OCI-LY7 (cell line): Measurements from ENCODE around the gene BRMS1.

Experiments used
- EZH2phosphoT487 ChIP-seq: fragments of 200-600 bp; sonication (generic); IDR thresholded peaks from 2 replicates; pipeline ENCODE4 v1.6.1; 2018; ENCODE audit warnings: low read depth, borderline replicate concordance, mild to moderate bottlenecking, mixed run types, antibody characterized with exemption, low read length, moderate library complexity, mixed read lengths
- TF ChIP-seq, protein P1 (sequence below): fragments of 200-600 bp; sonication (generic); conservative IDR thresholded peaks from 2 replicates; pipeline ENCODE4 v1.5.1; 2014; ENCODE audit warnings: mild to moderate bottlenecking, antibody characterized with exemption, low read length, moderate library complexity, mixed read lengths

DNA sequence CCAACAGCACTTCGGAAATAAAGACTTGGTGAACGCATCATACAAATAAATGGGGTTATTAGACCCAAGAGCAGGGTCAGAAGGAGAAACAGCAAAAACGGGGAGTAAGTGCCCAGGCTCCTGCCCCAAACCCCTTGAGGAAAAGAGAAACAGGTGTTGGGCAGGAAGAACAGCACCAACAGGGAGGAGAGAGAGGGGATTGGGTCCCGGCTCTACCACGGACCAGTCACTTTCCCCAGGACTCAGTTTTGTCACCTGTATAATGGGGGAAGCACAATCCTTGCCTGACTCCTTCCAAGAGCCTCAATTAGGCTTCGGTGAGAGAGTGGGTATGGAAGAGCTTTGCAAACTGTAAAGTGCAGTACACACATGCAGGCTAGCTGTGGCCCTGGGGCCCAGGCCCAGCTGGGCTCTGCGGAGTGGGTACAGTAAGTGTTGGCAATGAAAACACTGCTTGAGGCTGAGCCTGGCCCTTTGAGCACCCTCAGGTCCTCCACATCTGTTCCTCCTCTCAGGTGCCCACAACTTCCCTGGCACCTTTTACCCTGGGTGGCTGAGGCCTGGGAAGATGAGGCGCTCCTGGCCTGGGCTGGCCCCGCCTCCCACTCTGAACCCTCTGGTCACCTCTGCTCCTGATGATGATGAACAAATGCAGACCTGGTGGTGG is 17.7 kb upstream of the BRMS1 start:
- TF ChIP-seq, protein P1, sequence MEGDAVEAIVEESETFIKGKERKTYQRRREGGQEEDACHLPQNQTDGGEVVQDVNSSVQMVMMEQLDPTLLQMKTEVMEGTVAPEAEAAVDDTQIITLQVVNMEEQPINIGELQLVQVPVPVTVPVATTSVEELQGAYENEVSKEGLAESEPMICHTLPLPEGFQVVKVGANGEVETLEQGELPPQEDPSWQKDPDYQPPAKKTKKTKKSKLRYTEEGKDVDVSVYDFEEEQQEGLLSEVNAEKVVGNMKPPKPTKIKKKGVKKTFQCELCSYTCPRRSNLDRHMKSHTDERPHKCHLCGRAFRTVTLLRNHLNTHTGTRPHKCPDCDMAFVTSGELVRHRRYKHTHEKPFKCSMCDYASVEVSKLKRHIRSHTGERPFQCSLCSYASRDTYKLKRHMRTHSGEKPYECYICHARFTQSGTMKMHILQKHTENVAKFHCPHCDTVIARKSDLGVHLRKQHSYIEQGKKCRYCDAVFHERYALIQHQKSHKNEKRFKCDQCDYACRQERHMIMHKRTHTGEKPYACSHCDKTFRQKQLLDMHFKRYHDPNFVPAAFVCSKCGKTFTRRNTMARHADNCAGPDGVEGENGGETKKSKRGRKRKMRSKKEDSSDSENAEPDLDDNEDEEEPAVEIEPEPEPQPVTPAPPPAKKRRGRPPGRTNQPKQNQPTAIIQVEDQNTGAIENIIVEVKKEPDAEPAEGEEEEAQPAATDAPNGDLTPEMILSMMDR = no peak
- TF ChIP-seq EZH2phosphoT487 = no peak
